IMR-90 (cell line): ENCODE results near the gene ASTN2. TPM values are rescaled to one million over a fixed set of nuclear protein-coding genes. Genes with fewer than 3 reads are reported as not detected.

Source experiments
- ATAC-seq: fragments of 200-7000 bp; cut with Tn5 transposase; 2 replicates; pipeline ENCODE4 v1.9.1; 2020; ENCODE audit warnings: low read depth, mild to moderate bottlenecking, moderate library complexity
- BruUV-seq: library from RNA; stranded (reverse); fragments of 400-500 nt; replicated peaks from 2 replicates; lab custom pipeline; 2021; lab: Mats Ljungman, UMichigan
- CTCF ChIA-PET: fragments of 300-600 bp; formaldehyde crosslinking; extraction: SDS; loops from one replicate; lab custom pipeline; 2021; ENCODE audit warnings: antibody characterized with exemption; lab: Yijun Ruan, JAX
- POLR2A ChIA-PET: fragments of 300-600 bp; sonication (Branson Sonifier 250); formaldehyde crosslinking; loops from one replicate; lab custom pipeline; 2022; ENCODE audit warnings: antibody characterized with exemption; ENCODE audit not compliant: unreplicated experiment; lab: Charles Lee
- DNase-seq: peaks from one replicate; pipeline ENCODE4 v3.0.0; 2013
- H2AFZ ChIP-seq: replicated peaks from 2 replicates; pipeline ENCODE3; 2013; ENCODE audit warnings: low read length, mild to moderate bottlenecking; ENCODE audit not compliant: poor library complexity
- H2AK5ac ChIP-seq: 2 replicates; pipeline ENCODE4 v1.6.1; 2013; ENCODE audit warnings: low read depth, low read length, inconsistent platforms
- H2AK9ac ChIP-seq: replicated peaks from 2 replicates; pipeline ENCODE3; 2013; ENCODE audit warnings: mild to moderate bottlenecking, low read depth, low read length, moderate library complexity; ENCODE audit not compliant: poor library complexity
- H2BK120ac ChIP-seq: 2 replicates; pipeline ENCODE4 v1.6.1; 2013; ENCODE audit warnings: low read depth, low read length, inconsistent platforms
- H2BK15ac ChIP-seq: 3 replicates; pipeline ENCODE4 v1.6.1; 2013; ENCODE audit warnings: low read depth, low read length, inconsistent platforms
- H2BK20ac ChIP-seq: 2 replicates; pipeline ENCODE4 v1.6.1; 2013; ENCODE audit warnings: low read depth, mild to moderate bottlenecking, inconsistent platforms, low read length, moderate library complexity
- H2BK5ac ChIP-seq: 2 replicates; pipeline ENCODE4 v1.6.1; 2013; ENCODE audit warnings: mild to moderate bottlenecking, low read depth, low read length, inconsistent platforms; ENCODE audit not compliant: poor library complexity, severe bottlenecking
- H3K14ac ChIP-seq: replicated peaks from 2 replicates; pipeline ENCODE4 v1.6.1; 2013; ENCODE audit warnings: low read depth, low read length, inconsistent platforms
- H3K18ac ChIP-seq: 2 replicates; pipeline ENCODE4 v1.6.1; 2013; ENCODE audit warnings: low read depth, low read length, control low read depth
- H3K23ac ChIP-seq: 2 replicates; pipeline ENCODE4 v1.6.1; 2013; ENCODE audit warnings: low read depth, low read length, inconsistent platforms
- H3K27ac ChIP-seq: 2 replicates; pipeline ENCODE4 v1.5.1; 2013; ENCODE audit warnings: mild to moderate bottlenecking, control low read depth, low read length; ENCODE audit not compliant: insufficient read depth
- H3K27me3 ChIP-seq: 2 replicates; pipeline ENCODE4 v1.6.1; 2013; ENCODE audit warnings: low read length; ENCODE audit not compliant: control insufficient read depth, insufficient read depth
- H3K36me3 ChIP-seq: 2 replicates; pipeline ENCODE4 v1.6.1; 2013; ENCODE audit warnings: low read length, mixed read lengths; ENCODE audit not compliant: control insufficient read depth, insufficient read depth
- H3K4ac ChIP-seq: 2 replicates; pipeline ENCODE4 v1.6.1; 2013; ENCODE audit warnings: low read depth, low read length, inconsistent platforms
- H3K4me1 ChIP-seq: 2 replicates; pipeline ENCODE4 v1.6.1; 2013; ENCODE audit warnings: low read length, mixed read lengths; ENCODE audit not compliant: control insufficient read depth, insufficient read depth
- H3K4me2 ChIP-seq: 2 replicates; pipeline ENCODE4 v1.6.1; 2013; ENCODE audit warnings: low read depth, mild to moderate bottlenecking, control low read depth, low read length, moderate library complexity
- H3K4me3 ChIP-seq: 2 replicates; pipeline ENCODE4 v1.5.1; 2013; ENCODE audit warnings: low read depth, mild to moderate bottlenecking, control low read depth, low read length, moderate library complexity; ENCODE audit not compliant: insufficient read depth
- H3K56ac ChIP-seq: 2 replicates; pipeline ENCODE4 v1.6.1; 2013; ENCODE audit warnings: low read length, inconsistent platforms; ENCODE audit not compliant: insufficient read depth; ENCODE audit errors: extremely low read depth
- H3K79me1 ChIP-seq, 2 experiments: 2 replicates each; pipeline ENCODE4 v1.6.1; 2013; ENCODE audit warnings: low read length in 2 of 2, inconsistent platforms in 1 of 2, low read depth in 1 of 2
- H3K9ac ChIP-seq: 2 replicates; pipeline ENCODE4 v1.6.1; 2013; ENCODE audit warnings: low read depth, low read length, control low read depth
- H3K9me1 ChIP-seq: 2 replicates; pipeline ENCODE4 v1.6.1; 2013; ENCODE audit warnings: low read length, inconsistent platforms; ENCODE audit not compliant: insufficient read depth
- H3K9me3 ChIP-seq: 2 replicates; pipeline ENCODE4 v1.6.1; 2013; ENCODE audit warnings: low read length; ENCODE audit not compliant: control insufficient read depth, insufficient read depth
- H4K20me1 ChIP-seq: 2 replicates; pipeline ENCODE4 v1.6.1; 2013; ENCODE audit warnings: low read length, inconsistent platforms; ENCODE audit not compliant: insufficient read depth
- H4K5ac ChIP-seq: 2 replicates; pipeline ENCODE4 v1.6.1; 2013; ENCODE audit warnings: mild to moderate bottlenecking, low read depth, low read length, control low read depth
- H4K8ac ChIP-seq, 2 experiments: 2 replicates each; pipeline ENCODE4 v1.6.1; 2013; ENCODE audit warnings: low read depth in 2 of 2, low read length in 2 of 2, control low read depth in 1 of 2, inconsistent platforms in 1 of 2
- H4K91ac ChIP-seq: 2 replicates; pipeline ENCODE4 v1.6.1; 2013; ENCODE audit warnings: low read depth, low read length, inconsistent platforms; ENCODE audit not compliant: insufficient read depth
- BHLHE40 ChIP-seq: fragments of 150-350 bp; IDR thresholded peaks from 2 replicates; pipeline ENCODE4 v1.6.1; 2016; ENCODE audit warnings: mild to moderate bottlenecking, low read depth, low read length
- CEBPB ChIP-seq: IDR thresholded peaks from 2 replicates; pipeline ENCODE4 v1.6.1; 2012; ENCODE audit warnings: low read depth, low read length, improper control_type of control experiment
- CHD1 ChIP-seq: IDR thresholded peaks from 2 replicates; pipeline ENCODE4 v1.6.1; 2012; ENCODE audit warnings: low read depth, low read length, improper control_type of control experiment
- FOS ChIP-seq: fragments of 150-350 bp; IDR thresholded peaks from 2 replicates; pipeline ENCODE4 v1.6.1; 2016; ENCODE audit warnings: low read depth, low read length
- MAFK ChIP-seq: IDR thresholded peaks from 2 replicates; pipeline ENCODE4 v1.6.1; 2012; ENCODE audit warnings: low read depth, low read length, improper control_type of control experiment
- MAZ ChIP-seq: IDR thresholded peaks from 2 replicates; pipeline ENCODE4 v1.6.1; 2012; ENCODE audit warnings: low read depth, mild to moderate bottlenecking, low read length, improper control_type of control experiment, moderate library complexity, borderline replicate concordance
- MXI1 ChIP-seq: IDR thresholded peaks from 2 replicates; pipeline ENCODE4 v1.6.1; 2012; ENCODE audit warnings: low read depth, mild to moderate bottlenecking, low read length, moderate library complexity, borderline replicate concordance
- NFE2L2 ChIP-seq: fragments of 150-350 bp; IDR thresholded peaks from 2 replicates; pipeline ENCODE4 v1.6.1; 2016; ENCODE audit warnings: low read depth, mild to moderate bottlenecking, low read length
- POLR2A ChIP-seq: IDR thresholded peaks from 2 replicates; pipeline ENCODE4 v1.6.1; 2012; ENCODE audit warnings: mild to moderate bottlenecking, low read depth, low read length
- RAD21 ChIP-seq: IDR thresholded peaks from 2 replicates; pipeline ENCODE4 v1.6.1; 2012; ENCODE audit warnings: low read length, improper control_type of control experiment
- RFX5 ChIP-seq: IDR thresholded peaks from 2 replicates; pipeline ENCODE4 v1.8.0; 2012; ENCODE audit warnings: low read depth, mild to moderate bottlenecking, low read length, moderate library complexity
- SMC3 ChIP-seq: fragments of 150-350 bp; IDR thresholded peaks from 2 replicates; pipeline ENCODE4 v1.6.1; 2016; ENCODE audit warnings: low read depth, mild to moderate bottlenecking, antibody characterized with exemption, low read length, moderate library complexity
- WGBS, 2 experiments: methylation state at CpG; one replicate each; pipeline versions ENCODE4 v1.1.5 to v1.1.7; 2013; ENCODE audit warnings: missing lambda C conversion rate in 2 of 2; ENCODE audit not compliant: insufficient read length in 1 of 2; ENCODE audit errors: extremely low coverage in 2 of 2; 5-methylcytosine and 5-hydroxymethylcytosine counted together
- dilution Hi-C: fragments of 300-500 bp; cut with HindIII; formaldehyde crosslinking; loops from one replicate; pipeline ENCODE4 v1.14.3; 2018; ENCODE audit warnings: low sequenced_read_pairs; ENCODE audit not compliant: unreplicated experiment
- in situ Hi-C: fragments of 300-500 bp; cut with MboI; formaldehyde crosslinking; loops from 3 replicates; pipeline ENCODE4 v1.14.3; 2019; ENCODE audit warnings: low sequenced_read_pairs, inconsistent platforms, mixed read lengths
- intact Hi-C: fragments of 100-400 bp; cut with micrococcal nuclease; formaldehyde crosslinking; loops from 2 replicates; pipeline ENCODE4 v1.10.0; 2022
- polyA plus RNA-seq, 3 experiments: library from polyadenylated mRNA; depleted of rRNA; stranded (reverse); fragments of >200 nt; gene quantifications; 2 replicates each; pipeline ENCODE4 v1.2.3, GENCODE V29; 2012; ENCODE audit warnings: low replicate concordance in 1 of 3
- total RNA-seq: library from RNA; depleted of rRNA; stranded (reverse); fragments of >200 nt; gene quantifications from 2 replicates; pipeline ENCODE4 v1.2.3, GENCODE V29; 2012
- TF ChIP-seq, protein P1 (sequence below): fragments of 150-350 bp; IDR thresholded peaks from 2 replicates; pipeline ENCODE4 v1.6.1; 2016; ENCODE audit warnings: low read depth, mild to moderate bottlenecking, low read length, moderate library complexity, borderline replicate concordance
- TF ChIP-seq, protein P2 (sequence below): conservative IDR thresholded peaks from 2 replicates; pipeline ENCODE4 v1.5.1; 2012; ENCODE audit warnings: mild to moderate bottlenecking, low read depth, low read length, improper control_type of control experiment
- TF ChIP-seq, protein P3 (sequence below): fragments of 150-350 bp; IDR thresholded peaks from 2 replicates; pipeline ENCODE4 v1.6.1; 2017; ENCODE audit warnings: mild to moderate bottlenecking, antibody characterized with exemption, low read length, low read depth

Gene ASTN2
- total and polyA plus RNA-seq, 2 of the 4 experiments (the other 2 are of a cell fraction) = 3.8 to 6.8 TPM

DNA sequence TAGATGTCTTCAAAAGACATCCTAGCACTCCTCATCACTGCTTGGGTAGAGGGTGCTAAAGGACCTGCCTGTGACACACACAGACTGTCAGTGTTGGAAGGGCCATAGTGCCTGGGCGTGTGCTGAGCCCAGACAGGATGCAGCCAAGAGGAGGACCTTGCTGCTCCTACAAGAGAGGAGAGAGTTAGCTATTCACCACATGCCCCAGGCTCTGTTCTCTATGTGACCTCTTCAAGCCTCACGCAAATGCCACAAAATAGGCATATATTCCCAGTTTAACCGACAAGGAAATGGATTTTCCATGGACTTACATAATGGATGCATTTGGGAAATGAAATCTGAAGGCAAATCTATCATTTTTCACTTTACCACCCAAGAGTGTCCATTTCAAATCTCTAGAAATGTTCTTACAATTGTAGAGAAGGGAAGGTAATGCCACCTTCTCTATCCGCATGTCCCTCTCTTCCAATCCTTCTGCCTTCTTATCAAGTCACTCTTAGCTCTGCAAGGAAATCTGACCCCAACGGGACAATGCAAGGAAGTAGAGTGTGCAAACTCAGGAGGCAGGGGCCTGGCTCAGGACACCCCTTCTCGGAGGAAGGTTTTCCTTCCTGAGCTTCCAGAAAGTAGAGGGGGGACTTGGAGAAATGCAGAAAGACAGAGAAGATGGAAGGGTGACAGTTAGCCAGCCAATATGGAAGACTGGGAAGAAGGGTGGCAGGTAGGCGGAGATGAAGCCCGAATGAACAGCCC, 678.3 kb downstream of the ASTN2 start:
- H4K5ac ChIP-seq = no peak overlapping the region
- H3K9ac ChIP-seq = no peak overlapping the region
- H2BK15ac ChIP-seq = no peak overlapping the region
- H4K91ac ChIP-seq = no peak overlapping the region
- no peak overlapping the region for H2BK120ac ChIP-seq
- DNase-seq = no peak
- no peak overlapping the region for H2BK5ac ChIP-seq
- no peaks in the 10 kb centered on the region for H3K36me3 ChIP-seq
- H2AK5ac ChIP-seq = no peak overlapping the region
- ChIA-PET POLR2A (interaction anchor here (0.6 kb wide), 1 partner anchor 415 kb away, joined by 5 read pairs; no protein-coding TSS in a partner anchor), CTCF (interaction anchor here (0.6 to 2.2 kb wide), 16 partner anchors 9 to 676 kb away, joined by 3 to 56 read pairs (median 3); no protein-coding TSS in a partner anchor)
- WGBS, 2 experiments = 58% methylated on average over 2 of the region's 8 CpGs; no CpG with 5 or more reads in 1 of the 2 experiments
- H3K23ac ChIP-seq = no peak overlapping the region
- H3K56ac ChIP-seq = no peak overlapping the region
- no peaks in the 10 kb centered on the region for H4K20me1 ChIP-seq
- no peak overlapping the region for H2BK20ac ChIP-seq
- peaks cover 5% of the 10 kb centered on the region for H3K27me3 ChIP-seq
- no peak overlapping the region for H4K8ac ChIP-seq
- no peak overlapping the region for H3K18ac ChIP-seq
- H3K9me3 ChIP-seq = no peaks in the 10 kb centered on the region
- H3K4me2 ChIP-seq = no peak overlapping the region
- peak overlapping the region; percentile 61 for H2AFZ ChIP-seq
- no peak overlapping the region for H2AK9ac ChIP-seq
- H3K4me1 ChIP-seq = no peaks in the 10 kb centered on the region
- no peaks in the 10 kb centered on the region for H3K79me1 ChIP-seq
- no peak overlapping the region for H3K4ac ChIP-seq
- no peaks in the 10 kb centered on the region for H3K9me1 ChIP-seq
- no peak overlapping the region for H3K4me3 ChIP-seq
- H3K14ac ChIP-seq = no peak overlapping the region
- no peak for ATAC-seq
- dilution Hi-C loops (no loop called here), in situ Hi-C loops (loop anchor here (5.0 kb wide), 1 partner anchor 121 kb away; no protein-coding TSS in a partner anchor), intact Hi-C loops (loop anchor here (1.0 to 10.0 kb wide), 3 partner anchors 124 to 908 kb away; no protein-coding TSS in a partner anchor)
- no TSS peak for BruUV-seq
- no peak overlapping the region for H3K27ac ChIP-seq
- TF ChIP-seq CEBPB (no peak), BHLHE40 (no peak), RFX5 (no peak), NFE2L2 (no peak), MAFK (no peak), FOS (no peak), CHD1 (no peak), MXI1 (no peak), POLR2A (no peak), SMC3 (no peak), MAZ (no peak), RAD21 (no peak)
- TF ChIP-seq, protein P1, sequence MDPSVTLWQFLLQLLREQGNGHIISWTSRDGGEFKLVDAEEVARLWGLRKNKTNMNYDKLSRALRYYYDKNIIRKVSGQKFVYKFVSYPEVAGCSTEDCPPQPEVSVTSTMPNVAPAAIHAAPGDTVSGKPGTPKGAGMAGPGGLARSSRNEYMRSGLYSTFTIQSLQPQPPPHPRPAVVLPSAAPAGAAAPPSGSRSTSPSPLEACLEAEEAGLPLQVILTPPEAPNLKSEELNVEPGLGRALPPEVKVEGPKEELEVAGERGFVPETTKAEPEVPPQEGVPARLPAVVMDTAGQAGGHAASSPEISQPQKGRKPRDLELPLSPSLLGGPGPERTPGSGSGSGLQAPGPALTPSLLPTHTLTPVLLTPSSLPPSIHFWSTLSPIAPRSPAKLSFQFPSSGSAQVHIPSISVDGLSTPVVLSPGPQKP = no peak
- TF ChIP-seq, protein P2, sequence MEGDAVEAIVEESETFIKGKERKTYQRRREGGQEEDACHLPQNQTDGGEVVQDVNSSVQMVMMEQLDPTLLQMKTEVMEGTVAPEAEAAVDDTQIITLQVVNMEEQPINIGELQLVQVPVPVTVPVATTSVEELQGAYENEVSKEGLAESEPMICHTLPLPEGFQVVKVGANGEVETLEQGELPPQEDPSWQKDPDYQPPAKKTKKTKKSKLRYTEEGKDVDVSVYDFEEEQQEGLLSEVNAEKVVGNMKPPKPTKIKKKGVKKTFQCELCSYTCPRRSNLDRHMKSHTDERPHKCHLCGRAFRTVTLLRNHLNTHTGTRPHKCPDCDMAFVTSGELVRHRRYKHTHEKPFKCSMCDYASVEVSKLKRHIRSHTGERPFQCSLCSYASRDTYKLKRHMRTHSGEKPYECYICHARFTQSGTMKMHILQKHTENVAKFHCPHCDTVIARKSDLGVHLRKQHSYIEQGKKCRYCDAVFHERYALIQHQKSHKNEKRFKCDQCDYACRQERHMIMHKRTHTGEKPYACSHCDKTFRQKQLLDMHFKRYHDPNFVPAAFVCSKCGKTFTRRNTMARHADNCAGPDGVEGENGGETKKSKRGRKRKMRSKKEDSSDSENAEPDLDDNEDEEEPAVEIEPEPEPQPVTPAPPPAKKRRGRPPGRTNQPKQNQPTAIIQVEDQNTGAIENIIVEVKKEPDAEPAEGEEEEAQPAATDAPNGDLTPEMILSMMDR = no peak
- TF ChIP-seq, protein P3, sequence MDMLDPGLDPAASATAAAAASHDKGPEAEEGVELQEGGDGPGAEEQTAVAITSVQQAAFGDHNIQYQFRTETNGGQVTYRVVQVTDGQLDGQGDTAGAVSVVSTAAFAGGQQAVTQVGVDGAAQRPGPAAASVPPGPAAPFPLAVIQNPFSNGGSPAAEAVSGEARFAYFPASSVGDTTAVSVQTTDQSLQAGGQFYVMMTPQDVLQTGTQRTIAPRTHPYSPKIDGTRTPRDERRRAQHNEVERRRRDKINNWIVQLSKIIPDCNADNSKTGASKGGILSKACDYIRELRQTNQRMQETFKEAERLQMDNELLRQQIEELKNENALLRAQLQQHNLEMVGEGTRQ = no peak
